T follicular helper cell (primary cell): ENCODE measurements around the gene PCCA.
A peak's percentile ranks its signal among the peaks of the same experiment; 100 is the strongest.
"Not testable (repeated sequence)": the region's sequence is repeated elsewhere in the genome, so short reads cannot be mapped to it uniquely, and the experiment has no call there.

Experiments used
- DNase-seq: peaks from one replicate; pipeline ENCODE4 v3.0.0-alpha.2; 2020; ENCODE audit warnings: low read depth

Gene PCCA

GRCh38 chr13:100544866-100545683 is 456.2 kb downstream of the PCCA start:
- no peak for DNase-seq

- no peak for DNase-seq
Observed at GRCh38 chr13:100545684-100546061, 456.8 kb downstream of the PCCA start.

- no peak for DNase-seq
Observed at GRCh38 chr13:100546713-100547405, 458.0 kb downstream of the PCCA start.

- DNase-seq: no peak
Observed at GRCh38 chr13:100547791-100548201, 458.9 kb downstream of the PCCA start.

GRCh38 chr13:100549316-100549715 is 460.4 kb downstream of the PCCA start:
- no peak for DNase-seq

- DNase-seq: no peak
Observed at GRCh38 chr13:100552755-100553154, 463.9 kb downstream of the PCCA start.

GRCh38 chr13:100559886-100560285 is 471.0 kb downstream of the PCCA start:
- no peak for DNase-seq

- DNase-seq: no peak
Observed at GRCh38 chr13:100560498-100561157, 471.7 kb downstream of the PCCA start.

- DNase-seq: no peak
Observed at GRCh38 chr13:100561158-100561499, 472.2 kb downstream of the PCCA start.

GRCh38 chr13:100561599-100562204 is 472.8 kb downstream of the PCCA start:
- DNase-seq: no peak

GRCh38 chr13:100563779-100564178 is 474.9 kb downstream of the PCCA start:
- no peak for DNase-seq

GRCh38 chr13:100564444-100565223 is 475.7 kb downstream of the PCCA start:
- DNase-seq: no peak

- no peak for DNase-seq
Observed at GRCh38 chr13:100565286-100565685, 476.4 kb downstream of the PCCA start.

GRCh38 chr13:100566543-100566942 is 477.6 kb downstream of the PCCA start:
- DNase-seq: no peak

GRCh38 chr13:100573121-100573520 is 484.2 kb downstream of the PCCA start:
- DNase-seq: peak; percentile 63

- DNase-seq: not testable (repeated sequence)
Observed at GRCh38 chr13:100577239-100577638, 488.3 kb downstream of the PCCA start.
